ENCODE results near the gene CTAGE4.
"Not testable (repeated sequence)": the region's sequence is repeated elsewhere in the genome, so short reads cannot be mapped to it uniquely, and the experiment has no call there.

The CTAGE4 gene, protein sequence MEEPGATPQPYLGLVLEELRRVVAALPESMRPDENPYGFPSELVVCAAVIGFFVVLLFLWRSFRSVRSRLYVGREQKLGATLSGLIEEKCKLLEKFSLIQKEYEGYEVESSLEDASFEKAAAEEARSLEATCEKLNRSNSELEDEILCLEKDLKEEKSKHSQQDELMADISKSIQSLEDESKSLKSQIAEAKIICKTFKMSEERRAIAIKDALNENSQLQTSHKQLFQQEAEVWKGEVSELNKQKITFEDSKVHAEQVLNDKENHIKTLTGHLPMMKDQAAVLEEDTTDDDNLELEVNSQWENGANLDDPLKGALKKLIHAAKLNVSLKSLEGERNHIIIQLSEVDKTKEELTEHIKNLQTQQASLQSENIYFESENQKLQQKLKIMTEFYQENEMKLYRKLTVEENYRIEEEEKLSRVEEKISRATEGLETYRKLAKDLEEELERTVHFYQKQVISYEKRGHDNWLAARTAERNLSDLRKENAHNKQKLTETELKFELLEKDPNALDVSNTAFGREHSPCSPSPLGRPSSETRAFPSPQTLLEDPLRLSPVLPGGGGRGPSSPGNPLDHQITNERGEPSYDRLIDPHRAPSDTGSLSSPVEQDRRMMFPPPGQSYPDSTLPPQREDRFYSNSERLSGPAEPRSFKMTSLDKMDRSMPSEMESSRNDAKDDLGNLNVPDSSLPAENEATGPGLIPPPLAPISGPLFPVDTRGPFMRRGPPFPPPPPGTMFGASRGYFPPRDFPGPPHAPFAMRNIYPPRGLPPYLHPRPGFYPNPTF

DNA sequence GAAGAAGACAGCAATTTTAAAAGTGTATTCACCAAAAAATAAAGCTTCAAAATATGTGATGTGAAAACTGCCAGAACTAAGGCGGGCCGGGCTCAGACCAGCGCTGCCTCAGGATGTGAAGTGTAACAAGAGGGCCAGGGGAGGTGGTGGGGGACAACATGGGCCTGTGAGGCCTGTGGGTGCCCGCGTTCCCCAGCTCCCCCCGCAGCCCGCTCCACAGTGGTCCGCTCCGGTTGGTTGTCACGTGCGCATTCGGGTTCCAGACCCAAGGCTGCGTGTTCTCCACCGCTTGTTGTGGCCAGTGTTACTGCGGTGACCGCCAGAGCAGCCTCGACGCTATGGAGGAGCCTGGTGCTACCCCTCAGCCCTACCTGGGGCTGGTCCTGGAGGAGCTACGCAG is at the start of gene CTAGE4:
CTAGE4 (plus strand) TSS at position 301 of the 400 bp plus-strand sequence; CDS start at position 339, 38 bp downstream.
- not testable (repeated sequence) for DNase-seq (ENCODE audit: low read depth, low spot score)

DNA sequence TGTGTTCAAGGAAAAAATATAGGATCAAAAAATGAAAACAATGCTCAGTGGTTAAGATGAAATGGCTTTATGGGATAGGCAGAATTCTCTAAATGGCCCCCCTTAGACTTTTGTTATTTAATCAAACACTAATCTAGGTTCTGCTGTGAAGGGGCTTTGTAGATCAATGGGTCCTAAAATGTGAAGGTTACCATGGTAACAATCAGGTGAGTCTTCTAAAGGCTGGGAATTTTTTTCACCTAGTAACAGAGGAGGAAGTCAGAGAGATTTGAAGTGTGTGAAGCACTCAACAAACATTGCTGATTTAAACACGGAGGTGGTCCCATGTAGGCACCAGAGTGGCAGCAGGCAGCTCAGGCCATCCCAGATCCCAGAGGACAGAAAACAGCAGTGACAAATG is 49.1 kb upstream of the CTAGE4 start:
- DNase-seq (ENCODE audit: low read depth, low spot score): no peak

DNA sequence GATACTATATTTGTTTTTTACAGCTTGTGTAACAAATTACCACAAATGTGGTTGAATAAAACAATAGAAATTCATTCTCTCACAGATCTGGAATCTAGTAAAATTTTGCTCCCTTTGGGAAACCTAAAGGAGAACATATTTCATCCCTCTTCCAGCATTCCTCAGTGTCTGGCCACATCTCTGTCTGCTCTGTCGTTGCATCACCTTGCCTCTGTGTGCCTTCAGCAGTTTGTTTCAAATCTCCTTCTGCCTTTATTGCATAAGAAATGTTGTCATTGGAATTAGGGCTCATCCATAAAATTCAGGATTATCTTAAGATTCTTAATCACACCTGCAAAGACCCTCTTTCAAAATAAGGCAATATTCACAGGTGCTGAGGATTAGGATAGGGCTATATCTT is 45.8 kb upstream of the CTAGE4 start:
- DNase-seq (ENCODE audit: low read depth, low spot score): no peak

DNA sequence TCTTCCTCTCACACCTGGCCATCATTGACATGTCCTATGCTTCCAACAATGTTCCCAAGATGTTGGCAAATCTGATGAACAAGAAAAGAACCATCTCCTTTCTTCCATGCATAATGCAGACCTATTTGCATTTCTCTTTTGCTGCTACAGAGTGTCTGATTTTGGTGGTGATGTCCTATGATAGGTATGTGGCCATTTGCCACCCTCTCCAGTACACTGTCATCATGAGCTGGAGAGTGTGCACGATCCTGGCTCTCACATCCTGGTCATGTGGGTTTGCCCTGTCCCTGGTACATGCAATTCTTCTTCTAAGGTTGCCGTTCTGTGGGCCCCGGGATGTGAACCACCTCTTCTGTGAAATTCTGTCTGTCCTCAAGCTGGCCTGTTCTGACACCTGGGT is 41.1 kb upstream of the CTAGE4 start:
- DNase-seq (ENCODE audit: low read depth, low spot score): no peak

DNA sequence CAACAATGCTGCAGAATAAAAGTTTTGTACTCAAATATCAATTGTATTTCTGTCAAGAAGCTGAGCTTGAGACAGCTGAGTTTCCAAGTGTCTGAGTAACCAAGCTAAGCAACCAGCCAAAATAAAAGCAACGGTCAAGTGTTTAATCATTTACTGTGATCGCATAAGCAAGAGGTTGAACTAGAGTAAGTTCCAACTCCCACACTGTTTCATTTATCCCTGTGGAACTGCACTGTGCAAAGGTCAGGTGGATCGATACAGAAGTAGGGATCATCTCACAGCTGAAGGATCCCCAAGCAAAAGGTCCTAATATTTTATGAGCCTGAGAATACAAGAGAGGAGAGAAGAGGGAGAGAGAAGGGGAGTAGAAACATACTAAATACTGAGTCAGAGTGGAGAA is 38.8 kb upstream of the CTAGE4 start:
- DNase-seq (ENCODE audit: low read depth, low spot score): no peak

DNA sequence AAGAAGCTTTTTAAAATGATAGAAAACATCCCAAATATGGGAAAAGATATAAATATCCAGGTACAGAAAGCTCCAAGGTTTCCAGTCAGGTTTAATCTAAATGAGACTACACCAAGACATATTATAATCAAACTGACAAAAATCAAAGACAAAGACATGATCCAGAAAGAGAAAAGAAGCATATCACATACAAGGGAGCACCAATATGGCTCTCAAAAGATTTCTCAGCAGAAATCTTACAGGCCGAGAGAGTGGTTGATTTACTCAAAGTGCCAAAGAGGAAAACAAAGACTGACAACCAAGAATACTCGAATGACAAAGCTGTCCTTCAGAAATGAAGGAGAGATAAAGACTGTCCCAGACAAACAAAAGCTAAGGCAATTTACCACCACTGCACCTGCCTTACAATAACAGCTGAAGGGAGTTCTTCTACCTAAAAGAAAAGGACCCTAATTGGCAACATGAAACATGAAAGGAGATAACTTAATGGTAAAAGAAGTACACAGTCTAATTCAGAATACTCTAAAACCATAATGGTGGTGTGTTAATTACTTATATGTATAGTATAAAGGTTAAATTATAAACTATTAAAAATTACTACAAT is 34.9 kb upstream of the CTAGE4 start:
- DNase-seq (ENCODE audit: low read depth, low spot score): no peak

DNA sequence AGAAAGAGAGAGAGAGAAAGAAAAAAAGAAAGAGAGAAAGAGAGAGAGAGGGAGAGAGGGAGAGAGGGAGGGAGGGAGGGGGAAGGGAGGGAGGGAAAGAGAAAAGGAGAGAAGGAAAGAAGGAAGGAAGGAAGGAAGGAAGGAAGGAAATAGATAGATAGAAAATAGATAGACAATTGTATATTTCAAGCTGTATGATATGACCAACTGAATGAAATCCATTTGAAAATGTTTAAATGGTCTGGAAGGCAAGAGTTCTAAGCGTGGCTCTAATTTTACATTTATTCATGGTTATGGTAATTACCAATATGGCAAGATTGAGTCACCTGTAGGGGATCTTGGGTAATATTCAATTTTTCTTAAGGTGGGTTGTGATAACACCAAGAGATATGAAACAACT is 24.4 kb upstream of the CTAGE4 start:
- DNase-seq (ENCODE audit: low read depth, low spot score): no peak

DNA sequence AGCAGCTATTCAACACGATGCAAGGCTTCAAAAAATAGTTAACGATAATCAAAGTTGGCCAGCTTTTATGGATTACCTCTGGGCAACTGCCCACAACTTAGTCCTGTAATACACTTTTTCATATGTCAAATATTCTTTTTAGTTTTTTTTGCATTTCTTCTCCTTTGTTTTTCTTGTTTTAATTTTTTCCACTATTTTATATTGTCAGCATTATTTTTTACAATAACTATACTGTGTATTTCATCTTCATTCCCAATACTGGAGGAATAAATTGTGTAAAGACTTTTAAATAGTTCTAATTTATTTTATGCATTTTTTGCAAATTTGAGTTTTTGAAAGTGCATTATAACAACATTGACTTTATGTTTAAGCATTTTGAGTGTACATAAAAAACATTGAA is 18.5 kb upstream of the CTAGE4 start:
- DNase-seq (ENCODE audit: low read depth, low spot score): no peak

DNA sequence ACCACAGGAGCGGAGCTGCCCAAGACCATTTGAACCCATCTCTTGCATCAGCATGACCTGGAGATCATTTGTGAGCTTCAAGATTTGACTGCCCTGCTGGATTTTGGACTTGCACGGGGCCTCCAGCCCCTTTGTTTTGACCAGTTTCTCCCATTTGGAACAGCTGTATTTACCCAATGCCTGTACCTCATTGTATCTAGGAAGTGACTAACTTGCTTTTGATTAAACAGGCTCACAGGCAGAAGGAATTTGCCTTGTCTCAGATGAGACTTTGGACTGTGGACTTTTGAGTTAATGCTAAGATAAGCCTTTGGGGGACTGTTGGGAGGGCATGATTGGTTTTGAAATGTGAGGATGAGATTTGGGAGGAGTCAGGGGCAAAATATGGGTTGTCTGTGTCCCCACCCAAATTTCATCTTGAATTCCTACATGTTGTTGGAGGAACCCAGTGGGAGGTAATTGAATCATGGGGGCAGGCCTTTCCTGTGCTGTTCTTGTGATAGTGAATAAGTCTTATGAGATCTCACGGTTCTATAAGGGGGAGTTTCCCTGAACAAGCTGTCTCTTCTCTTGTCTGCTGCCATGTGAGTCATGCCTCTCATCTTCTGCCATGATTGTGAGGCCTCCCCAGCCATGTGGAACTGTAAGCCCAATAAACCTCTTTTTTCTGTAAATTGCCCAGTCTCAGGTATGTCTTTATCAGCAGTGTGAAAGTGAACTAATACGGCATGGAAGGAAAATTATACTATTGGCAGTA is 11.5 kb upstream of the CTAGE4 start:
- DNase-seq (ENCODE audit: low read depth, low spot score): not testable (repeated sequence)

DNA sequence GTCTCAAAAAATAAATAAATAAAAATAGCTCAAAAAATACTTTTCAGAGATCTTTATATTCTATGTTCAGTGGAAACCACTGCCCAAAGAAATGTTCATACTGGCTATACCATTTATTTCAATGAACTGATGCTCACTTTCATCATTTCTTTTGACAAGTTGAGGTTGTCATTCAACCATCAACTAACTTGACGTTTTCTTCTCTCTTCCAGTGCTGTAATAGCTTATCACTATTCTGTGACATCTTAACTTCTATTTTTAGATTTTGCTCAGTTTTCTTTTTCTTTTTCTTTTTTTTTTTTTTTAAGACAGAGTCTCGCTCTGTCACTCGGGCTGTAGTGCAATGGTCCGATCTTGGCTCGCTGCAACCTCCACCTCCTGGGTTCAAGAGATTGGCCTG is 8.7 kb upstream of the CTAGE4 start:
- DNase-seq (ENCODE audit: low read depth, low spot score): no peak

DNA sequence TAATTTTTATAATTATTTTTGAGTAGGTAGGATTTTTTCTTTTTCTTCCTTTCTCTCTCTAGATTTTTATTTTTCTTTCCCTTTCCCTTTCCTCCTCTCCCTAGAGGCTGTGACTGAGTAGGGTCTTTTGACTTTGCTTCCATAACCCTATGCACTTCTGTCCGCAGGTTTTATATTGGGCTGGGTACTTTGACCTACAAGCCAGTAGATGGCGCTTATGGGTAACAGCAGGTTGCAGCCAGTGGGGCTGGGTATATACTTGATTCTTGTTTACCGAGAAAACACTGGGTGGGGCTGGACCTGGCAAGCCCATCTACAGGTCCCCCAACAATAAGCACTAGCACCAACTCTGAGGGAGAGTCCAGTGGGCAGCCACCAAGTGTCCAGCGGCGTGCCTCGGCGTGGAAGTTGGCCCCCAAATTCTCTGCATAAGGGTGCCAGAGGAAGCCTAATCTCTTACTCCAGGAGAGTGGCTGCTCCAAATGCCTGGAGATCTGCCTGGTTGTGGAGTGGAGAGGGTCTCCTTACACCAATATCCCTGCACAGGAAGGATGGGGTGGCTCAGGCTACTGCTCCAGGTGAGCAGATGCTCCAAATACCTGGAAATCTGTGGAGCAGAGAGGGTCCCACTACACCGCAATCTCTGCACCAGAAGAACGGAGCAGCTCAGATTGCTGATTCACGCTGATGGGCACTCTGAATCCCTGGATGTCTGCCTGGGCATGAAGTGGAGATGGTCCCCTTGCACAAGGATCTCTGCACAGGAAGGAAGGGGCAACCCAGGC is 4.7 kb upstream of the CTAGE4 start:
- not testable (repeated sequence) for DNase-seq (ENCODE audit: low read depth, low spot score)

DNA sequence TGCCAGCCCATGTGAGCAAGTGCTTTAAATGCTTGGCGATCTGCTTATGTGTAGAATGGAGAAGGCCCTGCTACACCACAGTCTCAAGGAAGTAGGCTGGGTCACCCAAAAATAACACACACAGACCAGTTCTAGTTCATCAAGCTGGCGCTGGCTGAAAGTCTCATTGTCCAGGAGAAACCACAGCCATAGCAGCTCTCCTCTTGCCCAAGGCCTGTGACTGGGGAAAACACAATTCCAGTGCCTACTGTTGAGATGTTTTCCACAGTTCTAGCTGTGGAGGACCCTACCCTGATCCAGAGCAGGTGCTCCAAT is 4.1 kb upstream of the CTAGE4 start:
- DNase-seq (ENCODE audit: low read depth, low spot score): not testable (repeated sequence)

DNA sequence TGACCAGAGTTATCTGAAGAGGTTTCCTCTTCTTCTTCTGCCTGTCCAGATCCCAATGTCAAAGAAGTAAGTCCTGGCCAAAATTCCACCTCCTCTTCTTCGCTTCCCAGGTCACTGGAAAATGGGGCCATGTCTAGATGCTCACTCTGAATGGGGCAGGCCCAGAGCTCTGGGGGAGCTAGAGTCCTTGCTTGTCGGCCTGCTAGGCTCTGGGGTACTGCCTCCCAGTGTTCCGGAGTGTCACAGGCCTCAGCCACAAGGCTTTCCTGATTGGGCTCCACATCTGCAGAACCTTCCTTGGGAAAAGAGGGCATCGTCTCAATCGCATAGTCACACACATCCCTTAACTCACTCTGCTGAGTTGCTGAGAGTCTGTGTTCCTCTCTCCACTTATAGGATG is 4.6 kb downstream of the CTAGE4 start:
- DNase-seq (ENCODE audit: low read depth, low spot score): not testable (repeated sequence)

DNA sequence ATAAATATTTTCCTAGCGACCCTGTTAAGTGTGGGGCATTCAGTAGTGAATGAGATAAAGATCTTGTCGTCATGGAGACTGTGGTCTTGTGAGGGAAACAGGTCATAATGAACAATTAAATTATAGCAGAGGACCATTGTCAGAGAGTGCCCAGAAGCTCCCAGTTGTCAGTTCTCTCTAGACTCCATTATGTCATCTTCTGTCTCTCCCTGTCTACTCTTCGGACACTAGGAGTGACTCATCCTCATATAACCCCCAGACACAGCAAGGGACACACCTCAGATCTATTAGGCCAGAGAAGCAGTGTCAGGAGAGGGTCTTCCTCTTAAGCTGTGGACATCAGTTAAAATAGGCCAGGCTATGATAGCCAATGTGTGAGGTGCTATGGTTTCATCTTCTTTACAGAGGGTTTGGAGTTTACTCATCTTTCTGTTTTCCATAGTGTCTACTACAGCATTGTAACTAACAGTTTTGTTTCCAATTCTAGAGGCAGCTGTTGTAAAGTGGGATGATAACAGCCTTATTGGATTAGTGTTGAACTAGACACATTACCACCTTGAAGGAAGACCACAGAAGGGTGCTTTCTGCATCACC is 5.4 kb downstream of the CTAGE4 start:
- not testable (repeated sequence) for DNase-seq (ENCODE audit: low read depth, low spot score)

DNA sequence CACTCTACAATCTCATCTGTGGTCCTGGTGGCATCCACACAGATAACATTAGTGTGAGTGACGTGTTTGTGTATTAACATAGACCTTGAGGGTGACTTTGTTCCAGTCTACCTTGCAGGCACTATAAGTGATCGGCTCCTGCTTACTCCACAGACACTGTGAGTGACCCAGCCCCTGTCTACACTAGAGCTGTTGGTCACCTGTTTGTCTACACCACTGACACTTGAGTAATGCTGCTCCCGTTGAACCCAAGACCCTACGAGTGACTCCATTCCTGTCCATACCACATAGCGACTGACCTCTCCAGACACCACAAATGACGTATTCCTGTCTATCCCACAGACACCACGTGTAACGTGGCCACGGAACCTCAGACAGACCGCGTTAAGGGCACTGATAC is 10.5 kb downstream of the CTAGE4 start:
- not testable (repeated sequence) for DNase-seq (ENCODE audit: low read depth, low spot score)

DNA sequence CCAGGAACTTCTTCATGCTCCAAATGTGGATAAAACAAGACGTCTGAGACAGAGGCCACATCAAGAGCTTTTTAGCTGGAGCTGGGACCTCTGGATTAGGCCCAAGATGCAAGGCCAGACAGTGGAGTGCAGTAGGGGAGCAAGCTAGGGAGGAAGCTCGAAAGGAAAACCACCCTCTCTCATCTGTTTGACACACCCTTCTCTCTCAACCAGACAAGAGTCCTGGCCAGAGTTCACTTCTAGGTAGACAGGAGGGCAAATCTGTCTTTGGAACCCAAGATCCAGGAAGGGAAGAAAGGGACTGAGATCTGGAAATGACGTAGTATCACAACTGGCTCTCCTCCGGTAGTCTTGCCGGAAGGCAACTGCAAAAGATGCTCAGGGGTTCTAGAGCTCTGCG is 11.2 kb downstream of the CTAGE4 start:
- DNase-seq (ENCODE audit: low read depth, low spot score): not testable (repeated sequence)

DNA sequence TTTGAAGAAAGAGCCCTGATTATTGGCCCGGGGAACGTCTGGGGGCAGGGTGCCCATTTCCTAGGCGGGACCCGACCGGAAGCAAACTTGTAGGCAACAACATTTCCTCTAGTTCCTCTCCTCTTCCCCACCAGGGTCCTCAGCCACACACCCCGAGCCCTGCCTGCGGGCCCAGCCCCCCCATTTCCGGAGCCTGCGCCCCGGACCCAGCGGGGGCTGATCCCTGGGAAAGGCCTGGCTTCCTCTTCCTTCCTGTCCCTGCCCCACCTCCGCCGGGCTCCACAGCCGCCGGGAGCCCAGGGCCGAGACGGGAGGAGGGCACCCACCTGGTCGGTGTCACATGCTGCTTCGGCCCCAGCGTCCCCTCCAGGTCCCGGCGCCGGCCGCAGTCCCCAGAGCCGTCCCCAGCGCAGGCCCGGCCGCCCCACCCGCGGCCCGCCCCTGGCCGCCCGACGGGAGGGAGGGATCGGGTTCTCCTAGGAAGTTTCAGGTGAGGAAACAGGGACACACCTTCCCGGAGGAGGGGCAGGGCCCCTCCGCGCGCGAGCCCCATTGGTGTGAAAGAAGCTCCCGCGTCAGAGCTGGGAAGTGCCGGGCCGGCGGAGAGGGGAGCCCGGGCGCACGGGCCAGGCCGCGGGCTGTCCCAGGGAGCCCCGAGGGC is 12.1 kb downstream of the CTAGE4 start, which contains the start of gene ARHGEF35:
ARHGEF35 (minus strand) TSS at position 622 of the 661 bp plus-strand sequence. CDS start 7,450 bp downstream, outside the sequence.
- not testable (repeated sequence) for DNase-seq (ENCODE audit: low read depth, low spot score)

DNA sequence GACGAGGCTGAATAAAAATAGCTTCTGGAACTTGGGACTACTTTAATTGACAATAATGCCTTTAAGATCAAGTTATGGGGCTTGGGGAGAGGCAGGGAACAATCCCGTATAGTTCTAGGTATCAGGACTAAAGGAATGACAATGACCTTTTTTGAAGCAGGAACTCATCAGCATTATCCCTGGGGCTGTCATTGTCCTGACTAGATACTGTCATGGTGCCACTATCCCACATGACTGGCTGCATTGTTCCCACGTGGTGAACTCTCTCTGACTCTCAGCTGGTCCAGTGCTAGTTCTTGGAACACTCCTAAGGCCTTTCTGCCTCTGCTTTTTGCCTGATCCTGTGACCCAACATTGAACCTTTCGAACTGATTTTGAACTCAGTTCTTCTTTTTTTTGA is 15.7 kb downstream of the CTAGE4 start:
- DNase-seq (ENCODE audit: low read depth, low spot score): not testable (repeated sequence)

DNA sequence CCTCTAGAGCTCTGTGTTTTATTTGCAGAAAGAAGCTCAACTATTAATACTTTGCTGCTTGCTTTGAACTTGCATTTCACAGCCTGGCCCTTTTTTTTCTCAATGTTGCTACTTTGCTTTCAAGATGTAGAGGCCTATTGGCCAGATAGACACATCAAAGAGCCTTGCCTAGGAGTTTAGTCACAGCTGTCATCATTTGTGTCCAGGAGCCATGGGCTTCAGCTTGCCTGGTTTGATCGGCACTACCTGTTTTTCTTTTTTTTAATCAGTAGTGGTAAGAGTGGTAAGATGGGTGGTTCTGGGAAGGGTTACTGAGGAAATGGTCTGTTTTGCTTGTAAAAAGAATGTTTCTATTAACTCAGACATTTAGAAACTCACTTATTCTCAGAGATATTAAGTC is 18.7 kb downstream of the CTAGE4 start:
- not testable (repeated sequence) for DNase-seq (ENCODE audit: low read depth, low spot score)

DNA sequence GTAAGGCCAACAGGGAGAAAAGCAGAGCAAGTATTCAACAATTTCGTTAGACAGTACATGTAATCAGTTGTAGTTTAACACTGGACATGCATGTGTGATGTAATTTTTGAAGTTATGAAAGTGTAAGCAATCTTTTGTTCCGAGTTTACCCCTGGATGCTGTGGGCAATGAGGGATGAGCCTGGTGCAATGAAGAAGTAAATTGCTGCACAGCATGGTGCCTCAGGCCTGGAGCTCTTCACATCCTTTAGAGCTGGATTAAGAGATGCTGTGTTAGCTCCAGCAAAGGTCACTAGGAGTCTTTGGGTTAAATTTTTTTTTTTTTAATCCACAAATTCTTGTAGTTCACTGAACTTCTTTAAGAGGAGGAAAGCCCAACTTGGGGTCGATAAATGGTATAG is 19.8 kb downstream of the CTAGE4 start:
- not testable (repeated sequence) for DNase-seq (ENCODE audit: low read depth, low spot score)

All from brain pericyte (primary cell).